Coronary artery (tissue), 2 donors: ENCODE results near the gene ANO1.
"Not testable (repeated sequence)": the region's sequence is repeated elsewhere in the genome, so short reads cannot be mapped to it uniquely, and the experiment has no call there.

Experiments used
- DNase-seq: peaks from one replicate; pipeline ENCODE4 v3.0.0-alpha.2; 2017; ENCODE audit warnings: low spot score
- H3K27ac ChIP-seq, 2 donors: fragments of 200-600 bp; sonication (generic); one replicate each; pipeline ENCODE4 v1.5.1; 2016 to 2019
- H3K4me3 ChIP-seq: fragments of 200-600 bp; sonication (generic); 2 replicates; pipeline ENCODE4 v1.5.1; 2016; ENCODE audit warnings: mild to moderate bottlenecking, moderate library complexity
- TF ChIP-seq, protein P1 (sequence below): fragments of 200-600 bp; sonication (generic); IDR thresholded peaks from one replicate; pipeline ENCODE4 v1.5.1; 2019; ENCODE audit warnings: antibody characterized with exemption

The ANO1 gene

DNA sequence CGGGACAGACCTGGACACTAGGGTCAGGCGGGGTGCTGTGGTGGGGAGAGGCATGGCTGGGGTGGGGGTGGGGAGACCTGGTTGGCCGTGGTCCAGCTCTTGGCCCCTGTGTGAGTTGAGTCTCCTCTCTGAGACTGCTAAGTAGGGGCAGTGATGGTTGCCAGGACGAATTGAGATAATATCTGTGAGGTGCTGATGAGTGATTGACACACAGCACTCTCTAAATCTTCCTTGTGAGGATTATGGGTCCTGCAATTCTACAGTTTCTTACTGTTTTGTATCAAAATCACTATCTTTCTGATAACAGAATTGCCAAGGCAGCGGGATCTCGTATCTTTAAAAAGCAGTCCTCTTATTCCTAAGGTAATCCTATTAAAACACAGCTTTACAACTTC, 128.9 kb downstream of the ANO1 start:
- no peak overlapping the region for H3K4me3 ChIP-seq
- DNase-seq: no peak
- no peak overlapping the region for H3K27ac ChIP-seq
- TF ChIP-seq, protein P1, sequence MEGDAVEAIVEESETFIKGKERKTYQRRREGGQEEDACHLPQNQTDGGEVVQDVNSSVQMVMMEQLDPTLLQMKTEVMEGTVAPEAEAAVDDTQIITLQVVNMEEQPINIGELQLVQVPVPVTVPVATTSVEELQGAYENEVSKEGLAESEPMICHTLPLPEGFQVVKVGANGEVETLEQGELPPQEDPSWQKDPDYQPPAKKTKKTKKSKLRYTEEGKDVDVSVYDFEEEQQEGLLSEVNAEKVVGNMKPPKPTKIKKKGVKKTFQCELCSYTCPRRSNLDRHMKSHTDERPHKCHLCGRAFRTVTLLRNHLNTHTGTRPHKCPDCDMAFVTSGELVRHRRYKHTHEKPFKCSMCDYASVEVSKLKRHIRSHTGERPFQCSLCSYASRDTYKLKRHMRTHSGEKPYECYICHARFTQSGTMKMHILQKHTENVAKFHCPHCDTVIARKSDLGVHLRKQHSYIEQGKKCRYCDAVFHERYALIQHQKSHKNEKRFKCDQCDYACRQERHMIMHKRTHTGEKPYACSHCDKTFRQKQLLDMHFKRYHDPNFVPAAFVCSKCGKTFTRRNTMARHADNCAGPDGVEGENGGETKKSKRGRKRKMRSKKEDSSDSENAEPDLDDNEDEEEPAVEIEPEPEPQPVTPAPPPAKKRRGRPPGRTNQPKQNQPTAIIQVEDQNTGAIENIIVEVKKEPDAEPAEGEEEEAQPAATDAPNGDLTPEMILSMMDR: no peak

DNA sequence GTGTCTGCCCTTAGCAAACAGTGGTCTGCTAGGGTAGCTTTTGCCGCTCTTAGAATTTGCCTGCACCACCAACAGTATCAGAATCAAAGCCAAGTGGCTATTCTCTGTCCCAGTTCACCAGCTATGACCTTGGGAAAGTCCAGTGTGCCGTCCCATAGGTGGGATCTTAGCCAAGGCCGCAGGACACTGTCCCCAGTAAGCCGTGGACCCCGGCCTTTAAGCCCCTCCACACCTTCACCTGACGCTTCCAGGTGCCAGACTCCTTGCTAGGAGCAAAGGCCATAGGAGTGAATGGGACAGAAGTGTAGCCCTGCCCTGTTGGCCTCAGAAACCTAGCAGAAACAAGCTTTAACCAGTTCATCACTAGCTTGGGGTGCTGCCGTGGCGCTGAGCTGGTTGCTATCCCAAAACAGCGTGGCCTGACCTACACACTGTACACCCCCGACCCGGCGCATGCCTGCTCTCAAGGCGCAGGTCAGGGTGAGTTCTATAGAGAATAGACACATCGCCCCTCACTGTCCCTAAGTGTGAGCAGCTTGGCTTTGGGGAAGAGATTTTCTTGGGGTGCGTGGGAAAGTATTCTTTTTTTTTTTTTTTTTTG, 129.5 kb downstream of the ANO1 start:
- Histone ChIP-seq H3K4me3 (no peak overlapping the region), H3K27ac (no peak overlapping the region)
- TF ChIP-seq, protein P1: no peak
- no peak for DNase-seq

DNA sequence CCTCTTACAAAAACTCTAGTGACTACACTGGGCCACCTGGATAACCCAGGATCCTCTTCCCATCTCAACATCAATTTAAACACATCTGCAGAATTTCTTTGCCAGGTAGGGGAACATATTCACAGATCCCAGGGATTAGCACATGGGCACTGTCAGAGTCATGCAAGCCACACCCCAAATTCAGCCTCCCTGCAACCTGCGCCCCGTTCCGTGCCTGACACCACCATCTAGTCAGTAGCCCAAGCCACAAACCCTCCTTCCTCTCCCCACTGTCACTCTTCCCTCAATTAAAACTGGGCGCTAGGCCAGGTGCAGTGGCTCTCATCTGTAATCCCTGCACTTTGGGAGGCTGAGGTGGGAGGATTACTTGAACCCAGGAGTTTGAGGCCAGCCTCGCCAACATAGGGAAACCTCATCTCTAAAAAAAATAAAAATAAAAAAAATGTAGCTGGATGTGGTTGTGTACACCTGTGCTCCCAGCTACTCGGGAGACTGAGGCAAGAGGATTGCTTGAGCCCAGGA, 131.3 kb downstream of the ANO1 start:
- TF ChIP-seq, protein P1: no peak
- no peak overlapping the region for H3K27ac ChIP-seq
- no peak for DNase-seq
- H3K4me3 ChIP-seq: no peak overlapping the region

DNA sequence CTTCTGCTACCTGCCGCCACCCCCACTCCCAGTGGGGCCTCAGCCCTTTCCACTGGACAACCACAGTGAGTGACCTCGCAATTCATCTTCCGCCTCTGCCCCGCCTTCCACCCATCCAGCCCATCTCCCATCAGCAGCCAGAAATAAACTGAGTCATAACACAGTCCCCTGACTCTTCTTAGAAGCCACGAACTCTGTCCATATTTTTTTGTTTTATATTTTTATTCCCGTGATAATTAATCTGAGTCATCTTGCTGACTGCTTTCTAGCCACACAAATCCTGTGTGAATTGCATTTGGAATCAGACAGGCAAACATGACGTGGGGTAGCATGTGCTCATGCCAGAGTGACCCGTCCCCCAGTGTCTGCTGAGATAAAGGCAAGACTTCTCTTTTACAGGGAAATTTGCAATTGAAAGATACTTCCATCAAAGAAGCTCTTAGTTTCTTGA, 132.0 kb downstream of the ANO1 start:
- Histone ChIP-seq H3K27ac (no peak overlapping the region), H3K4me3 (no peak overlapping the region)
- DNase-seq: no peak
- TF ChIP-seq, protein P1: no peak

DNA sequence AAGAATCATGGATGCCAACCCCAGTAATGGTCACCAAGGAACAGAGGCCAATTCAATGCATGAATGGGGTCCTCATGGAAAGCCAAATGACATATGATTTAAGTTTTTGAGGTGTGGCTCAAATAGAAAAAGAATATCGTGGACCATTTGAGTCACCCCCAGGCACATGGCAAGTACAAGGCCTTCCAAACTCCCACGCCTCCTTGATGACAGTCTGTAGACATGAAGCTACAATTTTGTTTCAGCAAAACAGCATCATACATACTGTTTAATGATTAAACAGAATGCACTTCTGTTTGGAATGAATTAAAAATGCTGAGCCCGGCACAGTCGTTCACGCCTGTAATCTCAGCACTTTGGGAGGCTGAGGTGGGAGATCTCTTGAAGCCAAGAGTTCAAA, 132.4 kb downstream of the ANO1 start:
- H3K27ac ChIP-seq: no peak overlapping the region
- TF ChIP-seq, protein P1: no peak
- DNase-seq: no peak
- H3K4me3 ChIP-seq: no peak overlapping the region

DNA sequence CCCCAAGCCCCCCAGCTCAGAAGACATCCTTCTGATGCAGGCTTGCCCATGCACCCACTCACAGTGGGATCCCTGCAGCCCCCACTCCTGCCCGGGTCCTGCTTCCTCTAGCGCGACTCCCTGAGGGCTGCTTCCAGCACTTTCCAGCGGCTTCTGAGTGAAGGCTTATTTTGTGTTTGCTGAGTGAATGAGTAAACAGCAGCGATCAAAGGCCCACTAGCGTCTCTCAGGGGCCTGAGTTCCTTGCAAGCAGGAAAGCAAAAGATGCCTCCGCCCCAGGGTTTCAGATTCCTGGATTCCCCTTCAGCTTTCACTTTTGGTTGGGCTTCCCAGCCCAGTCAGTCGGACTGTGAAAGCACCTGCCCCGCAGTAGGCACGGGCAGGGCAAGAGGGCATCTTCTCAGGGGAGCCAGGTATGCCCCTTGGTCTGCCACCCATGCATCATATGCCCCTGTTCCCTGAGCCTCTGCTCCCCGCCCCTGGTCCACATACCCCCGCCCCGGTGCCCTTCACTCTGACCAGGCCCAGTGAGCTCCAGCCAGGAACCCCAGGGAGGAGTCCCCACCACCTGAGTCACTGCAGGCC, 134.2 kb downstream of the ANO1 start:
- DNase-seq: no peak
- Histone ChIP-seq H3K4me3 (no peak overlapping the region), H3K27ac (no peak overlapping the region)
- TF ChIP-seq, protein P1: no peak

DNA sequence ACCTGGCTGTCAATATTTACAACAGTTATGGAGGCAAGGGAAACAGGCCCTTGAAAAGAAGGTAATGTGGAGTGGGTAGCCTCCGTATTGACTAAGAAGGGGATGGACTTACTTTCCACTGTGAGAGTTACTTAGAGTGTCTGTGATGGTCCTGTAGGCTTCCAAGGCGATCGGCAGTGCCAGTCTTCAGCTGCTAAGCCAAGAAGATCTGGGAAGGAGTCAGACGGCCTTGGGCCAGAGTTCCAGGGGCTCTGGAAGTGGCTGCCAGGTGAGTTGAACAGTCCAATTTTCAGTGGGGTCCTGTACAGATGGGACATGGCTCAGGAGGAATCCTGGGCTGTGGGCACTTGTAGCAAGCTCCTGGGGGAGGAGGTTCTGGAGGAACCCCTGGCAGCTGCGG, 139.3 kb downstream of the ANO1 start:
- DNase-seq, H3K27ac ChIP-seq, H3K4me3 ChIP-seq: not testable (repeated sequence)

DNA sequence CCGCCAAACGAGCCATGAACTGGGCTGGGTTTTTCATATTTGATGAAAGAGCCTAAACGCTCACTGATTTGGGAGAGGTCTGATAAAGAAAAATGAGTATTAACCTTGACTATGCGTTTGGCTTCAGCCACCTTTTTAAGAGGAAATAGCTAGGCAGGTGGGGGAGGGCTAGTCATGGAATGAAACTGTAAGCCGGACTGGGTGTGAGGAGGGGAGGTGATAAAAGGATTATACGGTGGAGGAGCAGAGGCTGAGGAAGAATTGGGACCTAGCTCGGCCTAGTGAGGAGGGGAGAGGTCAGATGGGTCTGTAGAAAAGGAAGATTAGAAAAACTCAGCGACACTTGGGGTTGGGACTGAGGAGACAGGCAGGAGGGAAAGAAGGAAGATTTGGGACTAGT, 140.0 kb downstream of the ANO1 start:
- DNase-seq, H3K4me3 ChIP-seq, H3K27ac ChIP-seq: not testable (repeated sequence)
